Measurements from ENCODE around the gene HLA-A.

Gene HLA-A

DNA sequence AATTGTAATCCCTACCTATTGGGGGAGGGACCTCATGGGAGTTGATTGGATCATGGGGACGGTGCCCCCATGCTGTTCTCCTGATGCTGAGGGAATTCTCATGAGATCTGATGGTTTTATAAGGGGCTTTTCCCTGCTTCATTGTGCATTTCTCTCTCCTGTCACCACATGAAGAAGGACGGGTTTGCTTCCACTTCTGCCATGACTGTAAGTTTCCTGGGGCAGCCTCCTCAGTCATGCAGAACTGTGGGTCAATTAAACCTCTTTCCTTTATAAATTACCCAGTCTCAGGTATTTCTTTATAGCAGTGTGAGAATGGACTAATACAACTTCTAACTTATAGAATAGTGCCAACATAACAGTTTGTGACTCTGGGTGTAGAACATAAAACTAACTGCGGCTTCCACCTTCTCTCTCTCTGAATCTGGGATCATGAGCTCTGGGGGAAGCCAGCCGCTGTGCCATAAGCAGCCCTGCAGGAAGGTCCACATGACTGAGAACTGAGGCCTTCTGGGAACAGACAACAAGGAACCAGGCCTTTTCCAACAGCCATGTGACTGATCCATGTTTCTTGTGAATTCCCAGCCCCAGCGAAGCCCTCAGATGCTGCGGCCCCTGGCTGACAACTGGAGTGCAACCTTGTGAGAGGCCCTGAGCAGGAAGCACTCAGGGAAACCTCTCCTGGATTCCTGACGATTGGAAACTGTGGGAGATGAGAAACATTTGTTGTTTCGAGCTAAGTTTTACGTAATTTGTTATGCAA, 3.4 kb upstream of the HLA-A start:
- TF ChIP-seq, protein P1, sequence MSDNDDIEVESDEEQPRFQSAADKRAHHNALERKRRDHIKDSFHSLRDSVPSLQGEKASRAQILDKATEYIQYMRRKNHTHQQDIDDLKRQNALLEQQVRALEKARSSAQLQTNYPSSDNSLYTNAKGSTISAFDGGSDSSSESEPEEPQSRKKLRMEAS (IDR thresholded peaks at IDR 0.05; ENCODE audit: low read depth, low read length): no peak
- TF ChIP-seq POLR2A (IDR thresholded peaks at IDR 0.05; ENCODE audit: extremely low read depth, insufficient read length) (no peak), MYC (IDR thresholded peaks at IDR 0.05; ENCODE audit: low read depth, low read length) (no peak)
- TF ChIP-seq, protein P2, sequence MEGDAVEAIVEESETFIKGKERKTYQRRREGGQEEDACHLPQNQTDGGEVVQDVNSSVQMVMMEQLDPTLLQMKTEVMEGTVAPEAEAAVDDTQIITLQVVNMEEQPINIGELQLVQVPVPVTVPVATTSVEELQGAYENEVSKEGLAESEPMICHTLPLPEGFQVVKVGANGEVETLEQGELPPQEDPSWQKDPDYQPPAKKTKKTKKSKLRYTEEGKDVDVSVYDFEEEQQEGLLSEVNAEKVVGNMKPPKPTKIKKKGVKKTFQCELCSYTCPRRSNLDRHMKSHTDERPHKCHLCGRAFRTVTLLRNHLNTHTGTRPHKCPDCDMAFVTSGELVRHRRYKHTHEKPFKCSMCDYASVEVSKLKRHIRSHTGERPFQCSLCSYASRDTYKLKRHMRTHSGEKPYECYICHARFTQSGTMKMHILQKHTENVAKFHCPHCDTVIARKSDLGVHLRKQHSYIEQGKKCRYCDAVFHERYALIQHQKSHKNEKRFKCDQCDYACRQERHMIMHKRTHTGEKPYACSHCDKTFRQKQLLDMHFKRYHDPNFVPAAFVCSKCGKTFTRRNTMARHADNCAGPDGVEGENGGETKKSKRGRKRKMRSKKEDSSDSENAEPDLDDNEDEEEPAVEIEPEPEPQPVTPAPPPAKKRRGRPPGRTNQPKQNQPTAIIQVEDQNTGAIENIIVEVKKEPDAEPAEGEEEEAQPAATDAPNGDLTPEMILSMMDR (IDR thresholded peaks at IDR 0.05; ENCODE audit: low read depth, low read length): no peak
- H3K4me3 ChIP-seq (ENCODE audit: low read depth, low read length): no peak overlapping the region
- no peak for DNase-seq (ENCODE audit: low read depth)

DNA sequence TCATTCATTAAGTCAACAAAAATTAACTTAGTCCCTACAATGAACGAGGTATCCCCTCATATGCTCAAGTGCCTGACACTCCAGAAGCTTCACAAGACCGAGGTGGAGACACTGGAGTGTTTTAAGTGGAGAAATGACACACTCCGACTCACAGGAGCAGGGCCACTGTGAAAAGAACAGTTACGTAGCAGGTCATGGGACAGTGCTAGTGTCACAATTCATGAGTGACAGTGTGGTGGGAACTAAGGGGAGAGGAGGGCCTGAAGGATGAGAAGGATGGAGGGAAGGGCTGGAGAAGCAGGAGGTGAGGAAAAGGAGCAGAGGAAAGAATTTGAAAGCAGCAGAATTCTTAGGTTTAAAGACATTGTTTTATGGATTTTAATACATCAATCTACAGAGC, 1.3 kb upstream of the HLA-A start:
- DNase-seq (ENCODE audit: low read depth): no peak
- no peak overlapping the region for H3K4me3 ChIP-seq (ENCODE audit: low read depth, low read length)
- TF ChIP-seq MYC (IDR thresholded peaks at IDR 0.05; ENCODE audit: low read depth, low read length) (no peak), POLR2A (IDR thresholded peaks at IDR 0.05; ENCODE audit: extremely low read depth, insufficient read length) (no peak)
- TF ChIP-seq, protein P1 (IDR thresholded peaks at IDR 0.05; ENCODE audit: low read depth, low read length): no peak
- TF ChIP-seq, protein P2 (IDR thresholded peaks at IDR 0.05; ENCODE audit: low read depth, low read length): no peak

DNA sequence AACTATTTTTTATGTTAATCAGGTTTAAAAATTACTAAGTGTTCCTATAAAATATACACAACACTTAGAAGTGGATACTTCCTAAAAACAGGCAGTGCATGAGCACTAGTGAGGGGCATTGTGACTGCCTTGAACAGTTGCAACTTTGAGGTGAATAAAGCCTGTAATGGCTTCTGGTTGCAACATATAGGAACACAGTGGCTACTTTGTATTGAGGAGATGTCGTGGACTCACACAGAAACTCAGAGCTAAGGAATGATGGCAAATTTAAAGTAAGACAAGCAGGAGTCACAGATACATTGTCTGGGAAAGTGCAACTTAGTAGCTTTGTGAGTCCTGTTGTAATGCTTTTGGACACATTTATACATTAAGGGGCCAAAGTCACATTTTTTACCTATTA, 861 bp upstream of the HLA-A start:
- H3K4me3 ChIP-seq (ENCODE audit: low read depth, low read length): peak overlapping the region; percentile 47
- TF ChIP-seq MYC (IDR thresholded peaks at IDR 0.05; ENCODE audit: low read depth, low read length) (no peak), POLR2A (IDR thresholded peaks at IDR 0.05; ENCODE audit: extremely low read depth, insufficient read length) (no peak)
- TF ChIP-seq, protein P1 (IDR thresholded peaks at IDR 0.05; ENCODE audit: low read depth, low read length): no peak
- TF ChIP-seq, protein P2 (IDR thresholded peaks at IDR 0.05; ENCODE audit: low read depth, low read length): no peak
- peak; percentile 45 for DNase-seq (ENCODE audit: low read depth)

DNA sequence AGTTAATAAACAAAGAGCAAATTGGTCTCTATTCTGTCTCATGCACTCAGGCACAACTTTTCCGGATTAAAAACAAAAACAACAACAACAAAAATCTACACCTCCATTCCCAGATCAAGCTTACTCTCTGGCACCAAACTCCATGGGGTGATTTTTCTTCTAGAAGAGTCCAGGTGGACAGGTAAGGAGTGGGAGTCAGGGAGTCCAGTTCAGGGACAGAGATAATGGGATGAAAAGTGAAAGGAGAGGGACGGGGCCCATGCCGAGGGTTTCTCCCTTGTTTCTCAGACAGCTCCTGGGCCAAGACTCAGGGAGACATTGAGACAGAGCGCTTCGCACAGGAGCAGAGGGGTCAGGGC, 437 bp upstream of the HLA-A start:
- H3K4me3 ChIP-seq (ENCODE audit: low read depth, low read length): peak overlapping the region; percentile 47
- TF ChIP-seq POLR2A (IDR thresholded peaks at IDR 0.05; ENCODE audit: extremely low read depth, insufficient read length) (no peak), MYC (IDR thresholded peaks at IDR 0.05; ENCODE audit: low read depth, low read length) (no peak)
- TF ChIP-seq, protein P1 (IDR thresholded peaks at IDR 0.05; ENCODE audit: low read depth, low read length): no peak
- TF ChIP-seq, protein P2 (IDR thresholded peaks at IDR 0.05; ENCODE audit: low read depth, low read length): no peak
- DNase-seq (ENCODE audit: low read depth): peak; percentile 9

DNA sequence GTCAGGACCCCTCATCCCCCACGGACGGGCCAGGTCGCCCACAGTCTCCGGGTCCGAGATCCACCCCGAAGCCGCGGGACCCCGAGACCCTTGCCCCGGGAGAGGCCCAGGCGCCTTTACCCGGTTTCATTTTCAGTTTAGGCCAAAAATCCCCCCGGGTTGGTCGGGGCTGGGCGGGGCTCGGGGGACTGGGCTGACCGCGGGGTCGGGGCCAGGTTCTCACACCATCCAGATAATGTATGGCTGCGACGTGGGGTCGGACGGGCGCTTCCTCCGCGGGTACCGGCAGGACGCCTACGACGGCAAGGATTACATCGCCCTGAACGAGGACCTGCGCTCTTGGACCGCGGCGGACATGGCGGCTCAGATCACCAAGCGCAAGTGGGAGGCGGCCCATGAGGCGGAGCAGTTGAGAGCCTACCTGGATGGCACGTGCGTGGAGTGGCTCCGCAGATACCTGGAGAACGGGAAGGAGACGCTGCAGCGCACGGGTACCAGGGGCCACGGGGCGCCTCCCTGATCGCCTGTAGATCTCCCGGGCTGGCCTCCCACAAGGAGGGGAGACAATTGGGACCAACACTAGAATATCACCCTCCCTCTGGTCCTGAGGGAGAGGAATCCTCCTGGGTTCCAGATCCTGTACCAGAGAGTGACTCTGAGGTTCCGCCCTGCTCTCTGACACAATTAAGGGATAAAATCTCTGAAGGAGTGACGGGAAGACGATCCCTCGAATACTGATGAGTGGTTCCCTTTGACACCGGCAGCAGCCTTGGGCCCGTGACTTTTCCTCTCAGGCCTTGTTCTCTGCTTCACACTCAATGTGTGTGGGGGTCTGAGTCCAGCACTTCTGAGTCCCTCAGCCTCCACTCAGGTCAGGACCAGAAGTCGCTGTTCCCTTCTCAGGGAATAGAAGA, 978 bp downstream of the HLA-A start:
- no peak for DNase-seq (ENCODE audit: low read depth)
- TF ChIP-seq MYC (IDR thresholded peaks at IDR 0.05; ENCODE audit: low read depth, low read length) (no peak), POLR2A (IDR thresholded peaks at IDR 0.05; ENCODE audit: extremely low read depth, insufficient read length) (no peak)
- TF ChIP-seq, protein P1 (IDR thresholded peaks at IDR 0.05; ENCODE audit: low read depth, low read length): no peak
- TF ChIP-seq, protein P2 (IDR thresholded peaks at IDR 0.05; ENCODE audit: low read depth, low read length): no peak
- H3K4me3 ChIP-seq (ENCODE audit: low read depth, low read length): no peak overlapping the region
